IMR-90 (cell line): ENCODE data around the gene TMEM176B. TPM values are rescaled to one million over a fixed set of nuclear protein-coding genes. Genes with fewer than 3 reads are reported as not detected.

ENCODE experiments used
- ATAC-seq: fragments of 200-7000 bp; cut with Tn5 transposase; 2 replicates; pipeline ENCODE4 v1.9.1; 2020; ENCODE audit warnings: low read depth, mild to moderate bottlenecking, moderate library complexity
- BruUV-seq: library from RNA; stranded (reverse); fragments of 400-500 nt; replicated peaks from 2 replicates; lab custom pipeline; 2021; lab: Mats Ljungman, UMichigan
- CTCF ChIA-PET: fragments of 300-600 bp; formaldehyde crosslinking; extraction: SDS; loops from one replicate; lab custom pipeline; 2021; ENCODE audit warnings: antibody characterized with exemption; lab: Yijun Ruan, JAX
- POLR2A ChIA-PET: fragments of 300-600 bp; sonication (Branson Sonifier 250); formaldehyde crosslinking; loops from one replicate; lab custom pipeline; 2022; ENCODE audit warnings: antibody characterized with exemption; ENCODE audit not compliant: unreplicated experiment; lab: Charles Lee
- DNase-seq: peaks from one replicate; pipeline ENCODE4 v3.0.0; 2013
- H2AFZ ChIP-seq: replicated peaks from 2 replicates; pipeline ENCODE3; 2013; ENCODE audit warnings: low read length, mild to moderate bottlenecking; ENCODE audit not compliant: poor library complexity
- H2AK5ac ChIP-seq: 2 replicates; pipeline ENCODE4 v1.6.1; 2013; ENCODE audit warnings: low read depth, low read length, inconsistent platforms
- H2AK9ac ChIP-seq: replicated peaks from 2 replicates; pipeline ENCODE3; 2013; ENCODE audit warnings: mild to moderate bottlenecking, low read depth, low read length, moderate library complexity; ENCODE audit not compliant: poor library complexity
- H2BK120ac ChIP-seq: 2 replicates; pipeline ENCODE4 v1.6.1; 2013; ENCODE audit warnings: low read depth, low read length, inconsistent platforms
- H2BK15ac ChIP-seq: 3 replicates; pipeline ENCODE4 v1.6.1; 2013; ENCODE audit warnings: low read depth, low read length, inconsistent platforms
- H2BK20ac ChIP-seq: 2 replicates; pipeline ENCODE4 v1.6.1; 2013; ENCODE audit warnings: low read depth, mild to moderate bottlenecking, inconsistent platforms, low read length, moderate library complexity
- H2BK5ac ChIP-seq: 2 replicates; pipeline ENCODE4 v1.6.1; 2013; ENCODE audit warnings: mild to moderate bottlenecking, low read depth, low read length, inconsistent platforms; ENCODE audit not compliant: poor library complexity, severe bottlenecking
- H3K14ac ChIP-seq: replicated peaks from 2 replicates; pipeline ENCODE4 v1.6.1; 2013; ENCODE audit warnings: low read depth, low read length, inconsistent platforms
- H3K18ac ChIP-seq: 2 replicates; pipeline ENCODE4 v1.6.1; 2013; ENCODE audit warnings: low read depth, low read length, control low read depth
- H3K23ac ChIP-seq: 2 replicates; pipeline ENCODE4 v1.6.1; 2013; ENCODE audit warnings: low read depth, low read length, inconsistent platforms
- H3K27ac ChIP-seq: 2 replicates; pipeline ENCODE4 v1.5.1; 2013; ENCODE audit warnings: mild to moderate bottlenecking, control low read depth, low read length; ENCODE audit not compliant: insufficient read depth
- H3K27me3 ChIP-seq: 2 replicates; pipeline ENCODE4 v1.6.1; 2013; ENCODE audit warnings: low read length; ENCODE audit not compliant: control insufficient read depth, insufficient read depth
- H3K36me3 ChIP-seq: 2 replicates; pipeline ENCODE4 v1.6.1; 2013; ENCODE audit warnings: low read length, mixed read lengths; ENCODE audit not compliant: control insufficient read depth, insufficient read depth
- H3K4ac ChIP-seq: 2 replicates; pipeline ENCODE4 v1.6.1; 2013; ENCODE audit warnings: low read depth, low read length, inconsistent platforms
- H3K4me1 ChIP-seq: 2 replicates; pipeline ENCODE4 v1.6.1; 2013; ENCODE audit warnings: low read length, mixed read lengths; ENCODE audit not compliant: control insufficient read depth, insufficient read depth
- H3K4me2 ChIP-seq: 2 replicates; pipeline ENCODE4 v1.6.1; 2013; ENCODE audit warnings: low read depth, mild to moderate bottlenecking, control low read depth, low read length, moderate library complexity
- H3K4me3 ChIP-seq: 2 replicates; pipeline ENCODE4 v1.5.1; 2013; ENCODE audit warnings: low read depth, mild to moderate bottlenecking, control low read depth, low read length, moderate library complexity; ENCODE audit not compliant: insufficient read depth
- H3K56ac ChIP-seq: 2 replicates; pipeline ENCODE4 v1.6.1; 2013; ENCODE audit warnings: low read length, inconsistent platforms; ENCODE audit not compliant: insufficient read depth; ENCODE audit errors: extremely low read depth
- H3K79me1 ChIP-seq, 2 experiments: 2 replicates each; pipeline ENCODE4 v1.6.1; 2013; ENCODE audit warnings: low read length in 2 of 2, inconsistent platforms in 1 of 2, low read depth in 1 of 2
- H3K9ac ChIP-seq: 2 replicates; pipeline ENCODE4 v1.6.1; 2013; ENCODE audit warnings: low read depth, low read length, control low read depth
- H3K9me1 ChIP-seq: 2 replicates; pipeline ENCODE4 v1.6.1; 2013; ENCODE audit warnings: low read length, inconsistent platforms; ENCODE audit not compliant: insufficient read depth
- H3K9me3 ChIP-seq: 2 replicates; pipeline ENCODE4 v1.6.1; 2013; ENCODE audit warnings: low read length; ENCODE audit not compliant: control insufficient read depth, insufficient read depth
- H4K20me1 ChIP-seq: 2 replicates; pipeline ENCODE4 v1.6.1; 2013; ENCODE audit warnings: low read length, inconsistent platforms; ENCODE audit not compliant: insufficient read depth
- H4K5ac ChIP-seq: 2 replicates; pipeline ENCODE4 v1.6.1; 2013; ENCODE audit warnings: mild to moderate bottlenecking, low read depth, low read length, control low read depth
- H4K8ac ChIP-seq, 2 experiments: 2 replicates each; pipeline ENCODE4 v1.6.1; 2013; ENCODE audit warnings: low read depth in 2 of 2, low read length in 2 of 2, control low read depth in 1 of 2, inconsistent platforms in 1 of 2
- H4K91ac ChIP-seq: 2 replicates; pipeline ENCODE4 v1.6.1; 2013; ENCODE audit warnings: low read depth, low read length, inconsistent platforms; ENCODE audit not compliant: insufficient read depth
- BHLHE40 ChIP-seq: fragments of 150-350 bp; IDR thresholded peaks from 2 replicates; pipeline ENCODE4 v1.6.1; 2016; ENCODE audit warnings: mild to moderate bottlenecking, low read depth, low read length
- CEBPB ChIP-seq: IDR thresholded peaks from 2 replicates; pipeline ENCODE4 v1.6.1; 2012; ENCODE audit warnings: low read depth, low read length, improper control_type of control experiment
- CHD1 ChIP-seq: IDR thresholded peaks from 2 replicates; pipeline ENCODE4 v1.6.1; 2012; ENCODE audit warnings: low read depth, low read length, improper control_type of control experiment
- CTCF ChIP-seq: conservative IDR thresholded peaks from 2 replicates; pipeline ENCODE4 v1.5.1; 2012; ENCODE audit warnings: mild to moderate bottlenecking, low read depth, low read length, improper control_type of control experiment
- ELK1 ChIP-seq: fragments of 150-350 bp; IDR thresholded peaks from 2 replicates; pipeline ENCODE4 v1.6.1; 2016; ENCODE audit warnings: low read depth, mild to moderate bottlenecking, low read length, moderate library complexity, borderline replicate concordance
- FOS ChIP-seq: fragments of 150-350 bp; IDR thresholded peaks from 2 replicates; pipeline ENCODE4 v1.6.1; 2016; ENCODE audit warnings: low read depth, low read length
- MAFK ChIP-seq: IDR thresholded peaks from 2 replicates; pipeline ENCODE4 v1.6.1; 2012; ENCODE audit warnings: low read depth, low read length, improper control_type of control experiment
- MAZ ChIP-seq: IDR thresholded peaks from 2 replicates; pipeline ENCODE4 v1.6.1; 2012; ENCODE audit warnings: low read depth, mild to moderate bottlenecking, low read length, improper control_type of control experiment, moderate library complexity, borderline replicate concordance
- MXI1 ChIP-seq: IDR thresholded peaks from 2 replicates; pipeline ENCODE4 v1.6.1; 2012; ENCODE audit warnings: low read depth, mild to moderate bottlenecking, low read length, moderate library complexity, borderline replicate concordance
- NFE2L2 ChIP-seq: fragments of 150-350 bp; IDR thresholded peaks from 2 replicates; pipeline ENCODE4 v1.6.1; 2016; ENCODE audit warnings: low read depth, mild to moderate bottlenecking, low read length
- POLR2A ChIP-seq: IDR thresholded peaks from 2 replicates; pipeline ENCODE4 v1.6.1; 2012; ENCODE audit warnings: mild to moderate bottlenecking, low read depth, low read length
- RAD21 ChIP-seq: IDR thresholded peaks from 2 replicates; pipeline ENCODE4 v1.6.1; 2012; ENCODE audit warnings: low read length, improper control_type of control experiment
- RCOR1 ChIP-seq: IDR thresholded peaks from 2 replicates; pipeline ENCODE4 v1.6.1; 2012; ENCODE audit warnings: mild to moderate bottlenecking, low read length, improper control_type of control experiment; ENCODE audit not compliant: insufficient replicate concordance
- RFX5 ChIP-seq: IDR thresholded peaks from 2 replicates; pipeline ENCODE4 v1.8.0; 2012; ENCODE audit warnings: low read depth, mild to moderate bottlenecking, low read length, moderate library complexity
- SMC3 ChIP-seq: fragments of 150-350 bp; IDR thresholded peaks from 2 replicates; pipeline ENCODE4 v1.6.1; 2016; ENCODE audit warnings: low read depth, mild to moderate bottlenecking, antibody characterized with exemption, low read length, moderate library complexity
- USF2 ChIP-seq: fragments of 150-350 bp; IDR thresholded peaks from 2 replicates; pipeline ENCODE4 v1.6.1; 2017; ENCODE audit warnings: mild to moderate bottlenecking, antibody characterized with exemption, low read length, low read depth
- WGBS, 2 experiments: methylation state at CpG; one replicate each; pipeline versions ENCODE4 v1.1.5 to v1.1.7; 2013; ENCODE audit warnings: missing lambda C conversion rate in 2 of 2; ENCODE audit not compliant: insufficient read length in 1 of 2; ENCODE audit errors: extremely low coverage in 2 of 2; 5-methylcytosine and 5-hydroxymethylcytosine counted together
- dilution Hi-C: fragments of 300-500 bp; cut with HindIII; formaldehyde crosslinking; loops from one replicate; pipeline ENCODE4 v1.14.3; 2018; ENCODE audit warnings: low sequenced_read_pairs; ENCODE audit not compliant: unreplicated experiment
- in situ Hi-C: fragments of 300-500 bp; cut with MboI; formaldehyde crosslinking; loops from 3 replicates; pipeline ENCODE4 v1.14.3; 2019; ENCODE audit warnings: low sequenced_read_pairs, inconsistent platforms, mixed read lengths
- intact Hi-C: fragments of 100-400 bp; cut with micrococcal nuclease; formaldehyde crosslinking; loops from 2 replicates; pipeline ENCODE4 v1.10.0; 2022
- polyA plus RNA-seq, 3 experiments: library from polyadenylated mRNA; depleted of rRNA; stranded (reverse); fragments of >200 nt; gene quantifications; 2 replicates each; pipeline ENCODE4 v1.2.3, GENCODE V29; 2012; ENCODE audit warnings: low replicate concordance in 1 of 3
- total RNA-seq: library from RNA; depleted of rRNA; stranded (reverse); fragments of >200 nt; gene quantifications from 2 replicates; pipeline ENCODE4 v1.2.3, GENCODE V29; 2012

The TMEM176B gene
- total and polyA plus RNA-seq, 2 of the 4 experiments (the other 2 are of a cell fraction) = not detected

- H3K4me1 ChIP-seq = no peaks in the 10 kb centered on the region
- dilution Hi-C loops = no loop called here
- H2AK9ac ChIP-seq = no peak overlapping the region
- no peaks in the 10 kb centered on the region for H4K20me1 ChIP-seq
- intact Hi-C loops = no loop called here
- no peaks in the 10 kb centered on the region for H3K9me1 ChIP-seq
- H2AFZ ChIP-seq = no peak overlapping the region
- CTCF ChIA-PET = no interaction called here
- no peak overlapping the region for H2AK5ac ChIP-seq
- H3K18ac ChIP-seq = no peak overlapping the region
- H3K36me3 ChIP-seq = peaks cover 3% of the 10 kb centered on the region; the same call in 1 of the 2 replicates
- ATAC-seq (no peak), DNase-seq (no peak)
- peaks cover 26% of the 10 kb centered on the region; the same call in 1 of the 2 replicates for H3K27me3 ChIP-seq
- no peak overlapping the region for H2BK15ac ChIP-seq
- H3K23ac ChIP-seq = no peak overlapping the region
- no peak overlapping the region for H3K4ac ChIP-seq
- H3K9ac ChIP-seq = no peak overlapping the region
- in situ Hi-C loops = no loop called here
- H4K91ac ChIP-seq = no peak overlapping the region
- H3K4me3 ChIP-seq = no peak overlapping the region
- H3K4me2 ChIP-seq = no peak overlapping the region
- H4K8ac ChIP-seq = no peak overlapping the region
- TF ChIP-seq NFE2L2 = no peak
- TF ChIP-seq CHD1 = no peak
- no peak for TF ChIP-seq MAFK
- TF ChIP-seq RAD21 = no peak
- TF ChIP-seq RCOR1 = no peak
- no peak for TF ChIP-seq POLR2A
- no peak for TF ChIP-seq MXI1
- no peak for TF ChIP-seq USF2
- no peak for TF ChIP-seq MAZ
- TF ChIP-seq CTCF = no peak
- TF ChIP-seq BHLHE40 = no peak
- no peak for TF ChIP-seq FOS
- TF ChIP-seq ELK1 = no peak
- no peak for TF ChIP-seq CEBPB
- TF ChIP-seq RFX5 = no peak
- TF ChIP-seq SMC3 = no peak
- H2BK20ac ChIP-seq = no peak overlapping the region
- H2BK120ac ChIP-seq = no peak overlapping the region
- H3K27ac ChIP-seq = no peak overlapping the region
- H2BK5ac ChIP-seq = no peak overlapping the region
- H3K14ac ChIP-seq = no peak overlapping the region
- no peaks in the 10 kb centered on the region for H3K79me1 ChIP-seq
- H4K5ac ChIP-seq = no peak overlapping the region
- H3K9me3 ChIP-seq = peaks cover 11% of the 10 kb centered on the region
- WGBS, 2 experiments = no CpG with 5 or more reads among the region's 5 CpGs
- H3K56ac ChIP-seq = no peak overlapping the region
- no TSS peak for BruUV-seq
- POLR2A ChIA-PET = no interaction called here
Observed at GRCh38 chr7:150804802-150805201, 4.6 kb upstream of the TMEM176B start.
